ENCODE data around the gene OSM.

The OSM gene

GRCh38 chr22:30266445-30267381 lies at the start of gene OSM:
Gene OSM, minus strand, starts transcription at chr22:30266851. Its CDS starts 52 bp downstream, at chr22:30266799.
- DNase-seq (ENCODE audit: low read depth): peak; percentile 51

- DNase-seq (ENCODE audit: low read depth): no peak
Measured at GRCh38 chr22:30315962-30316576, 49.4 kb upstream of the OSM start.

- no peak for DNase-seq (ENCODE audit: low read depth)
Measured at GRCh38 chr22:30314915-30315314, 48.3 kb upstream of the OSM start.

GRCh38 chr22:30313527-30314363 lies 47.1 kb upstream of the OSM start:
- DNase-seq (ENCODE audit: low read depth): no peak

- no peak for DNase-seq (ENCODE audit: low read depth)
Measured at GRCh38 chr22:30312053-30312452, 45.4 kb upstream of the OSM start.

- DNase-seq (ENCODE audit: low read depth): no peak
Measured at GRCh38 chr22:30310881-30311771, 44.5 kb upstream of the OSM start.

- DNase-seq (ENCODE audit: low read depth): no peak
Measured at GRCh38 chr22:30309951-30310741, 43.5 kb upstream of the OSM start.

GRCh38 chr22:30308518-30309230 lies 42.0 kb upstream of the OSM start:
- no peak for DNase-seq (ENCODE audit: low read depth)

GRCh38 chr22:30308093-30308492 lies 41.4 kb upstream of the OSM start:
- no peak for DNase-seq (ENCODE audit: low read depth)

GRCh38 chr22:30307041-30307574 lies 40.5 kb upstream of the OSM start:
- DNase-seq (ENCODE audit: low read depth): no peak

GRCh38 chr22:30306627-30307011 lies 40.0 kb upstream of the OSM start:
- no peak for DNase-seq (ENCODE audit: low read depth)

- no peak for DNase-seq (ENCODE audit: low read depth)
Measured at GRCh38 chr22:30305906-30306626, 39.4 kb upstream of the OSM start.

GRCh38 chr22:30305519-30305905 lies 38.9 kb upstream of the OSM start:
- peak; percentile 36 for DNase-seq (ENCODE audit: low read depth)

- DNase-seq (ENCODE audit: low read depth): no peak
Measured at GRCh38 chr22:30304495-30305244, 38.0 kb upstream of the OSM start.

GRCh38 chr22:30302810-30303138 lies 36.1 kb upstream of the OSM start:
- no peak for DNase-seq (ENCODE audit: low read depth)

GRCh38 chr22:30301995-30302809 lies 35.6 kb upstream of the OSM start:
- DNase-seq (ENCODE audit: low read depth): no peak

- no peak for DNase-seq (ENCODE audit: low read depth)
Measured at GRCh38 chr22:30299322-30299721, 32.7 kb upstream of the OSM start.
